SK-N-MC (cell line): ENCODE measurements around the gene MACC1.

ENCODE experiments used
- EZH2 ChIP-seq: fragments of 200-600 bp; sonication (generic); IDR thresholded peaks from one replicate; pipeline ENCODE4 v1.6.1; 2017; ENCODE audit warnings: antibody characterized with exemption
- FOXP2 ChIP-seq: optimal IDR thresholded peaks from 2 replicates; pipeline ENCODE3; 2011; ENCODE audit warnings: mild to moderate bottlenecking, moderate library complexity; ENCODE audit not compliant: insufficient read depth; ENCODE audit errors: extremely low read length, control extremely low read depth
- POLR2AphosphoS5 ChIP-seq: IDR thresholded peaks from 2 replicates; pipeline ENCODE4 v1.6.1; 2012; ENCODE audit warnings: mild to moderate bottlenecking, low read depth, low read length, borderline replicate concordance

DNA sequence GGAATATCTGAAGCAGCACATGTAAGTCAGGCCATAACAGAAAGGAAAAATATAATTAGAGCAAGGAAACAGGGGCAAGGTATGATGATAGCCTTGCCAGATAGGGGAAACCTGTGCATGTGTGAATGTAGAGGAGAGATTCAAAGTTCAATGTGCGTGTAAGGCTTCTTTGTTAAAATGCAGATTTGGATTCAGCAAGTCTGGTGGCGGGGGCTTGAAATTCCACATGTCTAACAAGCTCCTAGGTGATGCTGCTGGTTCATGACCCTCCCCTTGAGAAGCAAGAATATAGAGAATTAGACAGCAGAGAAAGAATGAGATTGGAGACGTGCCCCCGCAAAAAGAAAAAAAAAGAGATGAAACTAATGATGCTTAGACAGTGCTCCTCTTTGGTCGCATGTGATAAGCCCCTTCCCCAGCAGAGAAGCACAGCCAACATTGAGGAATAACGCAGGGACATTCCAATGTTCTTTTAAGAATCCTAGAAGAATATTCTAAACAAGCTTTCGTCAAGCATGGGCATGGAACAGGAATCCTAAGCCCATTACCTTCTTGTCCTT is 21.1 kb upstream of the MACC1 start:
- TF ChIP-seq POLR2AphosphoS5 (no peak), EZH2 (no peak), FOXP2 (no peak)
